LNCaP clone FGC (cell line): ENCODE results near the gene ADGRA3.

Experiments
- DNase-seq: peaks from one replicate; pipeline ENCODE4 v3.0.0-alpha.2; 2011; ENCODE audit warnings: low read depth
- H3K4me3 ChIP-seq: 2 replicates; pipeline ENCODE4 v1.5.1; 2011; ENCODE audit warnings: mild to moderate bottlenecking, low read depth, low read length, control low read depth
- CTCF ChIP-seq: IDR thresholded peaks from 2 replicates; pipeline ENCODE4 v1.5.1; 2012; ENCODE audit warnings: mild to moderate bottlenecking; ENCODE audit not compliant: control insufficient read depth, insufficient read depth; ENCODE audit errors: extremely low read depth

ADGRA3 gene

GRCh38 chr4:22539251-22539650, 23.4 kb upstream of the ADGRA3 start:
- H3K4me3 ChIP-seq = no peak overlapping the region
- TF ChIP-seq CTCF = no peak
- DNase-seq = no peak

GRCh38 chr4:22537864-22538263, 22.0 kb upstream of the ADGRA3 start:
- no peak overlapping the region for H3K4me3 ChIP-seq
- TF ChIP-seq CTCF = no peak
- no peak for DNase-seq

- no peak overlapping the region for H3K4me3 ChIP-seq
- no peak for TF ChIP-seq CTCF
- DNase-seq = no peak
Measured at GRCh38 chr4:22534374-22534773, 18.5 kb upstream of the ADGRA3 start.

- no peak for TF ChIP-seq CTCF
- no peak for DNase-seq
- no peak overlapping the region for H3K4me3 ChIP-seq
Measured at GRCh38 chr4:22532896-22533295, 17.0 kb upstream of the ADGRA3 start.

GRCh38 chr4:22532117-22532516, 16.3 kb upstream of the ADGRA3 start:
- no peak overlapping the region for H3K4me3 ChIP-seq
- TF ChIP-seq CTCF = no peak
- DNase-seq = no peak

- no peak for DNase-seq
- no peak for TF ChIP-seq CTCF
- no peak overlapping the region for H3K4me3 ChIP-seq
Measured at GRCh38 chr4:22531311-22532019, 15.6 kb upstream of the ADGRA3 start.

GRCh38 chr4:22524895-22525294, 9.0 kb upstream of the ADGRA3 start:
- TF ChIP-seq CTCF = no peak
- no peak for DNase-seq
- H3K4me3 ChIP-seq = no peak overlapping the region
